ENCODE results near the gene CSH1.
"Not testable (repeated sequence)": the region's sequence is repeated elsewhere in the genome, so short reads cannot be mapped to it uniquely, and the experiment has no call there.

Gene CSH1

DNA sequence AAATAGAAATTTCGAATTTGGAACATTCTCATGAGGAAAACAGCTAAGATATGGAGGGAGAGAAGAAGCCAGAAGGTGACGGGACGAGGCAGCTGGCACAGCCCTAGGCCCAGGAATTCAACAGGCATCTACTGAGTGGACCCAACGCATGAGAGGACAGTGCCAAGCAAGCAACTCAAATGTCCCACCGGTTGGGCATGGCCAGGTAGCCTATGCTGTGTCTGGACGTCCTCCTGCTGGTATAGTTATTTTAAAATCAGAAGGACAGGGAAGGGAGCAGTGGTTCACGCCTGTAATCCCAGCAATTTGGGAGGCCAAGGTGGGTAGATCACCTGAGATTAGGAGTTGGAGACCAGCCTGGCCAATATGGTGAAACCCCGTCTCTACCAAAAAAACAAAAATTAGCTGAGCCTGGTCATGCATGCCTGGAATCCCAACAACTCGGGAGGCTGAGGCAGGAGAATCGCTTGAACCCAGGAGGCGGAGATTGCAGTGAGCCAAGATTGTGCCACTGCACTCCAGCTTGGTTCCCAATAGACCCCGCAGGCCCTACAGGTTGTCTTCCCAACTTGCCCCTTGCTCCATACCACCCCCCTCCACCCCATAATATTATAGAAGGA lies 20.3 kb upstream of the CSH1 start:
- TF ChIP-seq CTCF (conservative IDR thresholded peaks at IDR 0.05), result no peak
- TF ChIP-seq ZFX (IDR thresholded peaks at IDR 0.05), result no peak
- H3K27ac ChIP-seq, result no peak overlapping the region

GRCh38 chr17:63915753-63916152 lies 19.4 kb upstream of the CSH1 start:
- not testable (repeated sequence) for H3K27ac ChIP-seq

GRCh38 chr17:63914471-63914870 lies 18.1 kb upstream of the CSH1 start:
- no peak overlapping the region for H3K27ac ChIP-seq
- no peak for TF ChIP-seq CTCF (conservative IDR thresholded peaks at IDR 0.05)
- no peak for TF ChIP-seq ZFX (IDR thresholded peaks at IDR 0.05)

DNA sequence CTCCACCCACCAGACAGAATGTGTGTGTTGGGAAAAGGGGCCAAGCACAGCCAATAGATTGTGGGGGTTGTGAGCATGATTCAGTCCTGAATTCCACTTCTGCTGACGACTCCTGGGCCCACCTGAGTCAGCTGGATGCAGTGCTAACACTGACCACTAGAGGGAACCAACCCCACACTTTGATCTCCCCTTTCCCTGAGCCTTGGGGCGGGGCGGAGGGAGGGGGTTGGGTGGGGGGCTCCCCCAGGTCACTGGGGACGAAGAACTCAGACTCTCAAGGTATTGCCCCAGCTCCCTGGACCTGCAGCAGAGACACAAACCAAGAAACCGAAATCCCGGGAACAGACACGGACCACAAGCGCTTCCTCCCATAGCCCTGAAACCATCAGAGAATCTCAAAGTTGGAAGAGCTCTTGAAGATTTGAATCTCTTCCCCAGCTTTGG lies 15.3 kb upstream of the CSH1 start:
- peak; percentile 85 for TF ChIP-seq CTCF (conservative IDR thresholded peaks at IDR 0.05)
- no peak for TF ChIP-seq ZFX (IDR thresholded peaks at IDR 0.05)
- H3K27ac ChIP-seq, result no peak overlapping the region

DNA sequence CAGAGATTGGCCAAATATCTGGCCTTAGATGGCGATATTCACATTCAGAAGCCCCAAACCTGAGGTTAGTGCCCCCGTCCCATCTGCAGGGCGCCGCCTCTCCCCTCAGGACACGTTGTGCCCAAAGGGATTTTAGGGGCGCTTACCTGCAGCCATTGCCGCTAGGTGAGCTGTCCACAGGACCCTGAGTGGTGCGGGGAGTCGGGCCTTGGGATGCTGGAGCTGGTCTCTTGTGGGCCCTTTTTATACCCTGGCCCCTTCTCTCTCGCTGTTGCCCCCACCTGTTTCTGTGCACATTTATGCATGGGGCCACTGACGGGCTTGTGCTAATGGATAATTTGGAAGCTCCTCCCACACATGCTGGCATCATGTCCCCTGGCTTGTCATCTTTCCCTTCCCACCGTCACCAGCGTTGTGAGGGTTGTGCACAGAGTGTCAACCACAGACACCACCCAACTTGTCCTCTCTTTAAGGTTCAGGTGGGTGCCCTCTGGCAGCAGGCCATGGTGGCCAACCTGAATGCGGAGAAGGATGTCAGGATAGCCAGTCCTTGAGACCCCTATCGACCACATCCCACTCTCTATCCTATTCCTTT lies 14.8 kb upstream of the CSH1 start, which contains the start of gene CSHL1:
Gene CSHL1, minus strand, starts transcription at position 218 of the 595 bp plus-strand sequence. Its CDS starts 62 bp downstream, at position 156.
- H3K27ac ChIP-seq, result no peak within 1 kb of the TSS
- no peak for TF ChIP-seq CTCF (conservative IDR thresholded peaks at IDR 0.05)

DNA sequence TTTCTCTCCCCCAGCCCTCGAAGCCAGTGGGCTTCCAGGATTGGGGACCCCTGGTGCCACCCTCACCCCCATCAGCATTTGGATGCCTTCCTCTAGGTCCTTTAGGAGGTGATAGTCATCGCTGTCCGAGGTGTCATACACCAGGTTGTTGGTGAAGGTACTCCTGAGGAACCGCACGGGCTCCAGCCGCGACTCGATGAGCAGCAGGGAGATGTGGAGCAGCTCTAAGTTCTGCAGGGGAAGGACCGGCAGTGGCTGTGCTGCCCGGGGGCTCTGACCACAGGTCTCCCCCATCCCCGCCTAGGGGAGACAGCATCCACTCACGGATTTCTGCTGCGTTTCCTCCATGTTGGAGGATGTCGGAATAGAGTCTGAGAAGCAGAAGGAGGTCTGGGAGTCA lies 13.7 kb upstream of the CSH1 start:
- TF ChIP-seq ZFX (IDR thresholded peaks at IDR 0.05) (no peak), CTCF (conservative IDR thresholded peaks at IDR 0.05) (no peak)
- no peak overlapping the region for H3K27ac ChIP-seq

DNA sequence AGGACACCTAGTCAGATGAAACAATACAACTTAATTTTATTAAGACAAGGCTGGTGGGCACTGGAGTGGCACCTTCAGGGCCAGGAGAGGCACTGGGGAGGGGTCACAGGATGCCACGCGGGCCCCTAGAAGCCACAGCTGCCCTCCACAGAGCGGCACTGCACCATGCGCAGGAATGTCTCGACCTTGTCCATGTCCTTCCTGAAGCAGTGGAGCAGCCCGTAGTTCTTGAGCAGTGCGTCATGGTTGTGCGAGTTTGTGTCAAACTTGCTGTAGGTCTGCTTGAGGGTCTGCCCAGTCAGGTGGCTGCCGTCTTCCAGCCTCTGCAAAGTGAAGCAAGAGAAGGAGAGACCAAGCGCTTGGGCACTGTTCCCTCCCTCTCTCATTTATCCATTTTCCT lies 13.2 kb upstream of the CSH1 start:
- H3K27ac ChIP-seq, result not testable (repeated sequence)

- peak; percentile 34 for TF ChIP-seq CTCF (conservative IDR thresholded peaks at IDR 0.05)
- H3K27ac ChIP-seq, result not testable (repeated sequence)
Measured at GRCh38 chr17:63907161-63907778, 10.9 kb upstream of the CSH1 start.

DNA sequence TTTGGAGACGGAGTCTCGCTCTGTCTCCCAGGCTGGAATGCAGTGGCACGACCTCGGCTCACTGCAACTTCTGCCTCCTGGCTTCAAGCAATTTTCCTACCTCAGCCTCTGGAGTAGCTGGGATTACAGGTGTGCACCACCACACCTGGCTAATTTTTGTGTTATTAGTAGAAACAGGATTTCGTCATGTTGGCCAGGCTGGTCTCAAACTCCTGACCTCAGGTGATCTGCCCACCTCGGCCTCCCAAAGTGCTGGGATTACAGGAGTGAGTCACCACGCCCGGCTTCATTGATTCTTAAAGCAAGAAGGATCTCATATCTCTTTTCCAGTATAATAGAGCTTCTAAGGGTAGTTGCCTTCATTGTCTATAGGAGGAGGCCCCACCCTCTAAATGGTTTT lies 8.4 kb upstream of the CSH1 start:
- not testable (repeated sequence) for H3K27ac ChIP-seq
